Colonic mucosa (tissue), 4 donors: ENCODE results near the gene ZNF675. TPM values are rescaled to one million over a fixed set of nuclear protein-coding genes. Genes with fewer than 3 reads are reported as not detected.
"Not testable (repeated sequence)": the region's sequence is repeated elsewhere in the genome, so short reads cannot be mapped to it uniquely, and the experiment has no call there.

Experiments used
- DNase-seq: peaks from one replicate; pipeline ENCODE4 v3.0.0-alpha.2; 2020
- H3K27ac ChIP-seq: fragments of 200-600 bp; one replicate; pipeline ENCODE4 v1.8.0; 2021
- H3K27me3 ChIP-seq: fragments of 200-600 bp; one replicate; pipeline ENCODE4 v1.8.0; 2021
- H3K36me3 ChIP-seq: fragments of 200-600 bp; one replicate; pipeline ENCODE4 v1.8.0; 2021
- H3K4me1 ChIP-seq: fragments of 200-600 bp; one replicate; pipeline ENCODE4 v1.8.0; 2021; ENCODE audit warnings: mild to moderate bottlenecking
- H3K4me3 ChIP-seq: fragments of 200-600 bp; one replicate; pipeline ENCODE4 v1.8.0; 2021
- H3K9ac ChIP-seq, 2 donors: one replicate each; pipeline ENCODE4 v1.7.0; 2013; ENCODE audit warnings: control low read depth in 2 of 2, low read depth in 2 of 2, low read length in 2 of 2
- H3K9me3 ChIP-seq: fragments of 200-600 bp; one replicate; pipeline ENCODE4 v1.8.0; 2021
- intact Hi-C: fragments of 100-400 bp; cut with DNase I; formaldehyde crosslinking; loops from one replicate; pipeline ENCODE4 v1.14.1; 2022
- total RNA-seq, 2 donors: library from RNA; stranded (reverse); fragmentation: NEBNext Ultra II Directional in 1 of 2; extraction: Animal tissue kit (Norgen Biotek cat#: 25700) in 1 of 2; gene quantifications; one replicate each; pipeline ENCODE4 v1.2.1, GENCODE V29; 2021
- TF ChIP-seq, protein P1 (sequence below): fragments of 200-600 bp; IDR thresholded peaks from one replicate; pipeline ENCODE4 v1.8.0; 2022; ENCODE audit warnings: antibody characterized with exemption, mild to moderate bottlenecking
- donor health status: healthy.
- donor health status: DM: no; HTN: no; CAD: no.
- donor health status: DM: no; HTN: no; CAD: no.

ZNF675 gene
- total RNA-seq, 2 donors from 2014 or later = 10.3 to 13.2 TPM

DNA sequence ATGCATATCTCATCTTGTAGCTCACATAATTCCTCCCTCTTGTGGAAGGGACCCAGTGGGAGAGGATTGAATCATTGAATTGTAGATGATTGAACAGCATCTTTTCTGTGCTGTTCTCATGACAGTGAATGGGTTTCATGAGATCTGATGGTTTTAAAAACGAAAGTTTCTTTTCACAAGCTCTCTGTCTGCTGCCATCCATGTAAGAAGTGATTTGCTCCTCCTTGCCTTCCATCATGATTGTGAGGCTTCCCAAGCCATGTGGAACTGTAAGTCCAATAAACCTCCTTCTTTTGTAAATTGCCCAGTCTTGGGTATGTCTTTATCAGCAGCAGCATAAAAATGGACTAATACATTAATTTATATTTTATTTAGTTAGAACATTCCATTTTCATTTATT lies 19.6 kb upstream of the ZNF675 start:
- Histone ChIP-seq H3K4me3 (no peak overlapping the region), H3K36me3 (no peaks in the 10 kb centered on the region), H3K4me1 (no peaks in the 10 kb centered on the region), H3K27me3 (no peaks in the 10 kb centered on the region), H3K9ac (no peak overlapping the region), H3K9me3 (no peaks in the 10 kb centered on the region), H3K27ac (no peak overlapping the region)
- TF ChIP-seq, protein P1, sequence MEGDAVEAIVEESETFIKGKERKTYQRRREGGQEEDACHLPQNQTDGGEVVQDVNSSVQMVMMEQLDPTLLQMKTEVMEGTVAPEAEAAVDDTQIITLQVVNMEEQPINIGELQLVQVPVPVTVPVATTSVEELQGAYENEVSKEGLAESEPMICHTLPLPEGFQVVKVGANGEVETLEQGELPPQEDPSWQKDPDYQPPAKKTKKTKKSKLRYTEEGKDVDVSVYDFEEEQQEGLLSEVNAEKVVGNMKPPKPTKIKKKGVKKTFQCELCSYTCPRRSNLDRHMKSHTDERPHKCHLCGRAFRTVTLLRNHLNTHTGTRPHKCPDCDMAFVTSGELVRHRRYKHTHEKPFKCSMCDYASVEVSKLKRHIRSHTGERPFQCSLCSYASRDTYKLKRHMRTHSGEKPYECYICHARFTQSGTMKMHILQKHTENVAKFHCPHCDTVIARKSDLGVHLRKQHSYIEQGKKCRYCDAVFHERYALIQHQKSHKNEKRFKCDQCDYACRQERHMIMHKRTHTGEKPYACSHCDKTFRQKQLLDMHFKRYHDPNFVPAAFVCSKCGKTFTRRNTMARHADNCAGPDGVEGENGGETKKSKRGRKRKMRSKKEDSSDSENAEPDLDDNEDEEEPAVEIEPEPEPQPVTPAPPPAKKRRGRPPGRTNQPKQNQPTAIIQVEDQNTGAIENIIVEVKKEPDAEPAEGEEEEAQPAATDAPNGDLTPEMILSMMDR = no peak
- no peak for DNase-seq
- intact Hi-C loops = no loop called here

- TF ChIP-seq, protein P1 = no peak
- H3K4me1 ChIP-seq = no peaks in the 10 kb centered on the region
- H3K27me3 ChIP-seq = no peaks in the 10 kb centered on the region
- no peaks in the 10 kb centered on the region for H3K9me3 ChIP-seq
- H3K9ac ChIP-seq = no peak overlapping the region
- no peak overlapping the region for H3K27ac ChIP-seq
- H3K36me3 ChIP-seq = no peaks in the 10 kb centered on the region
- intact Hi-C loops = no loop called here
- no peak overlapping the region for H3K4me3 ChIP-seq
- no peak for DNase-seq
Observed at GRCh38 chr19:23699521-23699860, 12.5 kb upstream of the ZNF675 start.

GRCh38 chr19:23698711-23699520 lies 11.9 kb upstream of the ZNF675 start:
- intact Hi-C loops = no loop called here
- Histone ChIP-seq H3K27me3 (no peaks in the 10 kb centered on the region), H3K9ac (no peak overlapping the region), H3K27ac (no peak overlapping the region), H3K4me3 (no peak overlapping the region), H3K36me3 (no peaks in the 10 kb centered on the region), H3K4me1 (no peaks in the 10 kb centered on the region), H3K9me3 (no peaks in the 10 kb centered on the region)
- TF ChIP-seq, protein P1 = no peak
- DNase-seq = peak; percentile 52

- H3K36me3 ChIP-seq, H3K27ac ChIP-seq, H3K4me3 ChIP-seq, H3K9me3 ChIP-seq, H3K4me1 ChIP-seq, H3K9ac ChIP-seq, DNase-seq, intact Hi-C loops, H3K27me3 ChIP-seq: not testable (repeated sequence)
Observed at GRCh38 chr19:23692937-23693336, 5.9 kb upstream of the ZNF675 start.

- no peaks in the 10 kb centered on the region for H3K9me3 ChIP-seq
- H3K27me3 ChIP-seq = no peaks in the 10 kb centered on the region
- H3K9ac ChIP-seq = no peak overlapping the region
- H3K27ac ChIP-seq = no peak overlapping the region
- H3K4me3 ChIP-seq = no peak overlapping the region
- intact Hi-C loops = no loop called here
- TF ChIP-seq, protein P1 = no peak
- no peaks in the 10 kb centered on the region for H3K4me1 ChIP-seq
- no peak for DNase-seq
- H3K36me3 ChIP-seq = no peaks in the 10 kb centered on the region
Observed at GRCh38 chr19:23673132-23673531, 13.9 kb downstream of the ZNF675 start.

DNA sequence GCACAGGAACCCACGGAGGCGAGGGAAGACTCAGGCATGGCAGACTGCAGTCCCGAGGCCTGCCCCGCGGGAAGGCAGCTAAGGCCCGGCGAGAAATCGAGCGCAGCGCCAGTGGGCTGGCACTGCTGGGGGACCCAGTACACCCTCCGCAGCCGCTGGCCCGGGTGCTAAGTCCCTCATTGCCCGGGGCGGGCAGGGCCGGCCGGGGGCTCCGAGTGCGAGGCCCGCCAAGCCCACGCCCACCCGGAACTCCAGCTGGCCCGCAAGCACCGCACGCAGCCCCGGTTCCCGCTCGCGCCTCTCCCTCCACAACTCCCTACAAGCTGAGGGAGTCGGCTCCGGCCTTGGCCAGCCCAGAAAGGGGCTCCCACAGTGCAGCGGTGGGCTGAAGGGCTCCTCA lies 18.4 kb downstream of the ZNF675 start:
- DNase-seq, H3K27ac ChIP-seq, H3K4me3 ChIP-seq, H3K9me3 ChIP-seq, intact Hi-C loops, H3K4me1 ChIP-seq, H3K9ac ChIP-seq, H3K36me3 ChIP-seq, H3K27me3 ChIP-seq: not testable (repeated sequence)
